ENCODE measurements around the gene DIP2C.

DNA sequence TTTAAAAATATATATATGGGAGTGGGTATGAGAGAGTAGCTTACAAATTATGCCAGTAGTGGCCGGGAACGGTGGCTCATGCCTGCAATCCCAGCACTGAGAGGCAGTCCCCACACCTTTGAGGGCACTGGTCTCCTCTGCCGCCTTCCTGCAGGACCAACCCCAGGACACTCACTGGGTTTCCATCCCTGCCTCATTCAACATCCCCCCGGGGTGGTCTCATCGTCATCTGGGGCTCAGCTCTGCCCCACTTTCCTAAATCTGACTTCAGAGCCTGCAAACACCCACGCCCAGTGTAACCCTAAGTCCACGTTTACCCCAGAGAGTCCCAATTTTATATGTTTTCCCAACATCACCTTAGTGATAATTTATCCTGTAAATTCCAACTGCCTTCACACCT, 96.5 kb downstream of the DIP2C start:
- TF ChIP-seq, protein P1, sequence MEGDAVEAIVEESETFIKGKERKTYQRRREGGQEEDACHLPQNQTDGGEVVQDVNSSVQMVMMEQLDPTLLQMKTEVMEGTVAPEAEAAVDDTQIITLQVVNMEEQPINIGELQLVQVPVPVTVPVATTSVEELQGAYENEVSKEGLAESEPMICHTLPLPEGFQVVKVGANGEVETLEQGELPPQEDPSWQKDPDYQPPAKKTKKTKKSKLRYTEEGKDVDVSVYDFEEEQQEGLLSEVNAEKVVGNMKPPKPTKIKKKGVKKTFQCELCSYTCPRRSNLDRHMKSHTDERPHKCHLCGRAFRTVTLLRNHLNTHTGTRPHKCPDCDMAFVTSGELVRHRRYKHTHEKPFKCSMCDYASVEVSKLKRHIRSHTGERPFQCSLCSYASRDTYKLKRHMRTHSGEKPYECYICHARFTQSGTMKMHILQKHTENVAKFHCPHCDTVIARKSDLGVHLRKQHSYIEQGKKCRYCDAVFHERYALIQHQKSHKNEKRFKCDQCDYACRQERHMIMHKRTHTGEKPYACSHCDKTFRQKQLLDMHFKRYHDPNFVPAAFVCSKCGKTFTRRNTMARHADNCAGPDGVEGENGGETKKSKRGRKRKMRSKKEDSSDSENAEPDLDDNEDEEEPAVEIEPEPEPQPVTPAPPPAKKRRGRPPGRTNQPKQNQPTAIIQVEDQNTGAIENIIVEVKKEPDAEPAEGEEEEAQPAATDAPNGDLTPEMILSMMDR (IDR thresholded peaks at IDR 0.05): no peak
- no peak for TF ChIP-seq POLR2A (IDR thresholded peaks at IDR 0.05)
- TF ChIP-seq POLR2AphosphoS5 (IDR thresholded peaks at IDR 0.05): no peak

All from prostate gland (tissue), 2 donors.